NCI-H2081 treated with DMSO at 0.1 percent for 48 hours (cell line): ENCODE results near the gene B3GNT2.
"Not testable (repeated sequence)": the region's sequence is repeated elsewhere in the genome, so short reads cannot be mapped to it uniquely, and the experiment has no call there.

Source experiments
- DNase-seq: peaks from one replicate; lab custom pipeline; 2025; lab: John Stamatoyannopoulos, UW

The B3GNT2 gene

GRCh38 chr2:62185475-62186155, 10.3 kb upstream of the B3GNT2 start:
- DNase-seq: no peak

- no peak for DNase-seq
These were observed 9.6 kb upstream of the B3GNT2 start for GRCh38 chr2:62186156-62186905.

- no peak for DNase-seq
These were observed 8.7 kb upstream of the B3GNT2 start for GRCh38 chr2:62187246-62187645.

GRCh38 chr2:62188416-62188815, 7.5 kb upstream of the B3GNT2 start:
- DNase-seq: no peak

- DNase-seq: no peak
These were observed 6.7 kb upstream of the B3GNT2 start for GRCh38 chr2:62189196-62189595.

GRCh38 chr2:62192811-62193210, 3.1 kb upstream of the B3GNT2 start:
- DNase-seq: no peak

GRCh38 chr2:62194558-62195420, 1.1 kb upstream of the B3GNT2 start:
- DNase-seq: no peak

- DNase-seq: no peak
These were observed 475 bp downstream of the B3GNT2 start for GRCh38 chr2:62196278-62196901.

- no peak for DNase-seq
These were observed 1.4 kb downstream of the B3GNT2 start for GRCh38 chr2:62197011-62197924.

- DNase-seq: no peak
These were observed 2.2 kb downstream of the B3GNT2 start for GRCh38 chr2:62197925-62198633.

GRCh38 chr2:62198854-62199253, 2.9 kb downstream of the B3GNT2 start:
- DNase-seq: not testable (repeated sequence)

- DNase-seq: no peak
These were observed 3.6 kb downstream of the B3GNT2 start for GRCh38 chr2:62199392-62200125.

GRCh38 chr2:62200291-62200841, 4.5 kb downstream of the B3GNT2 start:
- DNase-seq: no peak

GRCh38 chr2:62200868-62201267, 5.0 kb downstream of the B3GNT2 start:
- DNase-seq: no peak

- DNase-seq: no peak
These were observed 5.4 kb downstream of the B3GNT2 start for GRCh38 chr2:62201307-62201706.

GRCh38 chr2:62202019-62202722, 6.3 kb downstream of the B3GNT2 start:
- no peak for DNase-seq

GRCh38 chr2:62202729-62203128, 6.8 kb downstream of the B3GNT2 start:
- DNase-seq: no peak

GRCh38 chr2:62203459-62203858, 7.5 kb downstream of the B3GNT2 start:
- no peak for DNase-seq

- DNase-seq: no peak
These were observed 9.1 kb downstream of the B3GNT2 start for GRCh38 chr2:62204998-62205496.
